ENCODE data around the gene TMED5.
"Not testable (repeated sequence)": the region's sequence is repeated elsewhere in the genome, so short reads cannot be mapped to it uniquely, and the experiment has no call there.

Gene TMED5

GRCh38 chr1:93172778-93173177 is 7.4 kb downstream of the TMED5 start:
- no peak for DNase-seq

- DNase-seq: no peak
These were observed 8.6 kb downstream of the TMED5 start for GRCh38 chr1:93171549-93172034.

- not testable (repeated sequence) for DNase-seq
These were observed 10.0 kb downstream of the TMED5 start for GRCh38 chr1:93170141-93170678.

GRCh38 chr1:93167006-93167405 is 13.2 kb downstream of the TMED5 start:
- no peak for DNase-seq

- not testable (repeated sequence) for DNase-seq
These were observed 14.3 kb downstream of the TMED5 start for GRCh38 chr1:93165895-93166294.

- DNase-seq: no peak
These were observed 15.4 kb downstream of the TMED5 start for GRCh38 chr1:93164816-93165215.

- not testable (repeated sequence) for DNase-seq
These were observed 16.9 kb downstream of the TMED5 start for GRCh38 chr1:93163314-93163713.

GRCh38 chr1:93159337-93159736 is 20.9 kb downstream of the TMED5 start:
- DNase-seq: no peak

GRCh38 chr1:93155335-93155734 is 24.9 kb downstream of the TMED5 start:
- no peak for DNase-seq

GRCh38 chr1:93154898-93155297 is 25.3 kb downstream of the TMED5 start:
- no peak for DNase-seq

GRCh38 chr1:93152835-93153234 is 27.4 kb downstream of the TMED5 start:
- no peak for DNase-seq

- no peak for DNase-seq
These were observed 28.7 kb downstream of the TMED5 start for GRCh38 chr1:93151474-93151873.

- no peak for DNase-seq
These were observed 29.5 kb downstream of the TMED5 start for GRCh38 chr1:93150729-93151128.

GRCh38 chr1:93148001-93148400 is 32.2 kb downstream of the TMED5 start:
- DNase-seq: no peak

- DNase-seq: no peak
These were observed 36.4 kb downstream of the TMED5 start for GRCh38 chr1:93143769-93144168.

- DNase-seq: no peak
These were observed 37.1 kb downstream of the TMED5 start for GRCh38 chr1:93143136-93143535.

- DNase-seq: no peak
These were observed 38.1 kb downstream of the TMED5 start for GRCh38 chr1:93142161-93142560.

- DNase-seq: no peak
These were observed 40.1 kb downstream of the TMED5 start for GRCh38 chr1:93140106-93140505.

GRCh38 chr1:93137604-93138292 is 42.5 kb downstream of the TMED5 start:
- DNase-seq: no peak

GRCh38 chr1:93136445-93136844 is 43.8 kb downstream of the TMED5 start:
- no peak for DNase-seq

GRCh38 chr1:93132638-93133037 is 47.6 kb downstream of the TMED5 start:
- no peak for DNase-seq

GRCh38 chr1:93129507-93130099 is 50.6 kb downstream of the TMED5 start:
- DNase-seq: no peak
